H1 (cell line): ENCODE results near the gene ABHD12B. TPM values are rescaled to one million over a fixed set of nuclear protein-coding genes. Genes with fewer than 3 reads are reported as not detected.

ENCODE experiments used
- CTBP2 ChIP-seq: IDR thresholded peaks from 2 replicates; pipeline ENCODE4 v1.7.0; 2011; ENCODE audit warnings: borderline replicate concordance, mild to moderate bottlenecking, moderate library complexity, mixed read lengths, low read length; ENCODE audit not compliant: insufficient read depth, insufficient read length
- GTF2F1 ChIP-seq: IDR thresholded peaks from 2 replicates; pipeline ENCODE4 v1.6.1; 2012; ENCODE audit warnings: low read depth, low read length, improper control_type of control experiment, borderline replicate concordance
- HDAC2 ChIP-seq, 2 experiments: fragments of 300-600 bp in 1 of 2; sonication (generic) in 1 of 2; IDR thresholded peaks; 2 replicates each; pipeline ENCODE4 v1.6.1; 2011 to 2012; ENCODE audit warnings: low read depth in 2 of 2, low read length in 2 of 2, mild to moderate bottlenecking in 2 of 2, moderate library complexity in 2 of 2, borderline replicate concordance in 1 of 2, inconsistent platforms in 1 of 2
- MAFK ChIP-seq: IDR thresholded peaks from 2 replicates; pipeline ENCODE4 v1.6.1; 2012; ENCODE audit warnings: low read depth, mild to moderate bottlenecking, improper control_type of control experiment, low read length
- RFX5 ChIP-seq: IDR thresholded peaks from 2 replicates; pipeline ENCODE4 v1.6.1; 2011; ENCODE audit warnings: low read depth, low read length, improper control_type of control experiment, borderline replicate concordance
- SAP30 ChIP-seq: fragments of 300-600 bp; sonication (generic); IDR thresholded peaks from 2 replicates; pipeline ENCODE4 v1.7.1; 2012; ENCODE audit warnings: low read length, moderate library complexity, mild to moderate bottlenecking, inconsistent platforms; ENCODE audit not compliant: insufficient read depth, insufficient replicate concordance
- polyA plus RNA-seq, 7 experiments: library from polyadenylated mRNA; depleted of rRNA in 3 of 7; stranded (reverse) in 5 of 7; unstranded in 2 of 7; fragments of >200 nt in 5 of 7; fragments of 200-250 nt in 2 of 7; gene quantifications; 1 replicate in 5 of 7; 2 replicates in 1 of 7; 4 replicates in 1 of 7; pipeline versions ENCODE4 v1.2.1 to v1.2.3, GENCODE V29; 2011 to 2013; ENCODE audit warnings: missing spikeins in 2 of 7, mixed read lengths in 2 of 7
- total RNA-seq: library from RNA; stranded (reverse); fragmentation: NEBNext Ultra II Directional; extraction: Animal tissue kit (Norgen Biotek cat#: 25700); gene quantifications from 2 replicates; pipeline ENCODE4 v1.2.1, GENCODE V29; 2021

The ABHD12B gene
- total and polyA plus RNA-seq, 2 of the 8 experiments (the other 6 are each of a cell fraction or from before 2014, with no cell fraction given) = 4.0 to 102 TPM

GRCh38 chr14:50823762-50824636 lies 47.9 kb upstream of the ABHD12B start (continued):
- TF ChIP-seq SAP30 (no peak), CTBP2 (no peak), GTF2F1 (no peak), HDAC2 (IDR thresholded peaks at IDR 0.05; ENCODE audit: borderline replicate concordance in 1 of 2, low read depth in 2 of 2, low read length in 2 of 2) (no peak), MAFK (no peak), RFX5 (no peak)
